Stimulated activated CD8-positive, alpha-beta memory T cell treated with anti-CD3 and anti-CD28 coated beads, Interleukin-4, amount 100 ng/mL, for 48 hours (primary cell): Measurements from ENCODE around the gene CCDC57.

ENCODE experiments used
- DNase-seq: peaks from one replicate; pipeline ENCODE4 v3.0.0-alpha.2; 2020

The CCDC57 gene

DNA sequence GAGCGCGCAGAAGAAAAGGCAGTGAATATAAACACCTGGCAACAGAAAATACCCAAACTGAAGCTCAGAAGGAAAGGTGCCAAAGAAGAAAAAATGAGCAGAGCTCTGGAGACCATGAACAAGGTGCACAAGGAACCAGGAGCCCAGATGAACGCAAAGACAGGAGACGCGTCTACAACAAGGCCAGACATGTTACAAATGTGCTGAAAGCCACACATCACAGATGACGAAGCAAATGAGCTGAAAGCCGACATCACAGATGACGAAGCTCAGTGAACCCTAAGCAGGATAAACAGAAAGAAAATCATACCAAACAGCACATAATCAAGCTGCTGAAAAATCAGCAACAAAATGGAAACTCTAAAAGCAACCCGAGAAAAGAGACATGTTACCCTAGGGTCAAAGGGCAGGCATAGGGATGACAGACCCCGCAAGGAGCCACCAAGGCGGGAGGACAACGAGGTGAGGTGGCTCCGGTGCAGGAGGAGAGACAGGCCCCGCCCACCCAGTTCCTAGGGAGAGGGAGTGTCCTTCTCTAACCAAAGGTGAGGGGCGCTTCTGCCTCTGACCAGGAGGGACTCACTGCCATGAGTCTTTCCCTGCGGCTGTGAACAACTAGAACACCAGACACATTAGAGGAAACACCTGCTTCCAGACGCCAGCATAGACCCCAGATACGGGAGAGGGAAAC, 39.1 kb downstream of the CCDC57 start:
- no peak for DNase-seq

DNA sequence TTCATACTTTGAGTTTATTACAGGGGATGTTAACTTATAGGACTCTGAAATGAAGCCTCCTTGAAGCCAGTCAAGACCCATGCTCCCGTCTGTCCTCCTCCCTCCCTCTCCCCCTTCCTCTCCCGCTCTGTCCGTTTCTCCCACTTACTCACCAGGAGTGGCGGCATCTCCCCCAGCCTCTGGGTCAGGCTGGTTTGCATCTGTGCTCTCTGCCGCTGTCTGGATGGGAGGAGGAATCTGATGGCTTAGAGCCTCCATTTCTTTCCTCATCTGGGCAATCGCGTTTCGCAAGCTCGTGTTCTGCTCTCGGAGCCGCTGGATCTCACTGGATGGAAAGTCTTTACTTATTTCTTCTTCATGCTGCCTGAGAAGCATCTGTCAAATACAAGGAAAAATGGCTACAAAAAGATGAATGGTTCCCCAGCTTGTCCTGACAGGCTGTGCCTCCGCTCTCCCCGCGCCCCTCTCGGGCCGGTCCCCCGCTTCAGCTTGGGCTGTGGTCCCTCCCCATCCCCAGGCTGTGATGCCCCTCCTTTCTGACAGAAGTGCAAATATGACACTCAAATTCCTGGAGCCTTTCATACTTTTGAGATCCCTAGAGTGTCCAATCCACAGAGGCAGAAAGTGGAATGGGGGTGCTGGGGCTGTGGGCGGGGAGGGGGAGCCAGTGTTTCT, 40.0 kb downstream of the CCDC57 start:
- no peak for DNase-seq

DNA sequence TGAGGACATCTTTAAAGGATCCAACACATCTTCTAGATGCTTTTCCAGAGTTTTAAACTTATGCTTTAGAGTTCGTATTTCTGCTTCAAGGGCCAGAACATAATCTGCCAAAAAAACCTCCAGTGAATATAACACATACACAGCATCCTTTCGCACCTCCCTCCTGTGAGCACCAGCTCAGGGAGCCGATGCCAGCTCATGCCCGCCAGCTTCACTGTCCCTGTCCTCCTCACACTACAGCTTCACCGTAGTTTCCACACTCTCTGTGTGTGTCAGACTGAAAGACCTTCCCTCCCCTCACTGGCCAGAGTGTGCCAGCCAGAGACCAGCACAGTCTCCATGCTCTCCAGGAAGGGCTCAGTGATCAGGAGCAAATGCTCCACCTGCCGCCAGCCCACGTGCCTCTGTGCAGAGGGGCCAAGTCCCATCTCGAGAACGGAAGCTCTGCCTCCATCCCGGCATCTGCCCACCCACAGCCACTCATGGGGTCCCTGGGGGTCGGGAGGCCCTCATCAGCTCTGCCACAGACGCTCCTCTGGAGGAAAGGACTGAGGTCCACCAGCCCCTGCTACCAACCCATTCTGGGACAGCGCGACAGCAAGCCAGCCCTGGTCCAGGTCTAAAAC, 40.8 kb downstream of the CCDC57 start:
- no peak for DNase-seq

DNA sequence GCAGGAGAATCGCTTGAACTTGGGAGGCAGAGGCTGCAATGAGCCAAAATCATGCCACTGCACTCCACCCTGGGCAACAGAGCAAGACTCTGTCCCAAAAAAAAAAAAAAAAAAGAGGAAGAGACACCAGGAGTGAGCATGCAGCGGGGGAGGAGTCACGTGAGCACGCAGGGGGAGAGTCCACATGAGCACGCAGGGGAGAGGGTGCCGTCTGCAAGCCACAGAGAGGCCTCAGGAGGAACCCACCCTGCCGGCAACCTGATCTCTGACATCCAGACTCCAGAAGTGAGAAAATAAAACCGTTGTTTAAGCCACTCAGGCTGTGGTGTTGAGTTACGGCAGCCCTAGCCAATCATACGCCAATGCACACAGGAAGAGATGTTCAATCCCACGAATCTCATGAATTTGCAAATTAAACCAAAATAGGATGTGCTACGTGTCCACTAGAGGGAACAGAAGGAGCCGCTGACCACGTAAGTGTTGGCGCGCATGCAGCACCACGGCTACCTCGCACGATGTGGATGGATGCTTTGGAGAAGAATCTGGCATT, 42.2 kb downstream of the CCDC57 start:
- DNase-seq = no peak

DNA sequence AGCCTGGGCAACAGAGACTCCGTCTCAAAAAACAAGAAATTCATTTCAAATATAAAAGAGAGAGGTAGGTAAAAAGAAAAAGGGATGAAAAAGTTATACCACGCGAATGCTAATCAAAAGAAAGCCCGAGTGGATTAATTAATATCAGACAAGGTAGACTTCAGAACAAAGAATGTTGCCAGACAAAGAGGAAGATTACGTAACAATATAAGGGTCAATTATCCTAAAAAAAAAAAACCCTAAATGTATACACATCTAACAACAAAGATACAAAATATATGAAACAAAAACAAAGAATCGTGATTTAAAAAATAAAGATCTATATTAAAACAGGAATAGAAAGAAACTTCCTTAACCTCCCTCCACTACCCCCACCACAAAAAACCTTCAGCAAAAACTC, 44.1 kb downstream of the CCDC57 start:
- no peak for DNase-seq

DNA sequence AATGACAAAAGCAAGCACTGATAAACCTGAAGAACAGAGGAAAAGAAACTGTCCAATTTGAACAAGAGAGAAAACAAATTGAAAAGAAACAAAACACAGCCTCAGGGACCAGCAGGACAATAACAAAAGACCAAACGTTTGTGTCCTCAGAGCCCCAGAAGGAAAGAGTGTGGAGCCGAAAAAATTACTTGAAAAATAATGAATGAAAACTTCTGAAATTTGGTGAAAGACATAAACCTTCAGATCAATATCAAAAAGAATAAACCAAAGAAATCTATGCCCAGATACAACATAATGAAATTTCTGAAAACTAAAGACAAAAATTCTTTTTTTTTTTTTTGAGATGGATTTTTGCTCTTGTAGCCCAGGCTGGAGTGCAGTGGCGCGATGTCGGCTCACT, 45.6 kb downstream of the CCDC57 start:
- no peak for DNase-seq

DNA sequence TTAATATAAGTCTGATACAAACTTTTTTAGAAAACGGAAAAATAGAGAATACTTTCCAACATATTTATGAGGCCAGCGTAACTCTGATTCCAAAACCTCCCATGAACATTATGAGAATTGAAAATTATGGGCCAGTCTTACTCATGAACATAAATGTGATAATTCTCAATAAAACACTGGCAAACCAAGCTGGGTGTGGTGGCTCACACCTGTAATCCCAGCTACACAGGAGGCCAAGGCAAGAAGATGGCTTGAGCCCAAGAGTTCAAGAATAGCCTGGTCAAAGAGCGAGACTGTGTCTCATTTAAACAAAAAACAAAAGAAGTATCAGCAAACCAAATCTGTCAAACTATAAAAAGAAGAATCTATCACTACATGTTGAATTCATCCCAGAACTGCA, 47.8 kb downstream of the CCDC57 start:
- DNase-seq = no peak

DNA sequence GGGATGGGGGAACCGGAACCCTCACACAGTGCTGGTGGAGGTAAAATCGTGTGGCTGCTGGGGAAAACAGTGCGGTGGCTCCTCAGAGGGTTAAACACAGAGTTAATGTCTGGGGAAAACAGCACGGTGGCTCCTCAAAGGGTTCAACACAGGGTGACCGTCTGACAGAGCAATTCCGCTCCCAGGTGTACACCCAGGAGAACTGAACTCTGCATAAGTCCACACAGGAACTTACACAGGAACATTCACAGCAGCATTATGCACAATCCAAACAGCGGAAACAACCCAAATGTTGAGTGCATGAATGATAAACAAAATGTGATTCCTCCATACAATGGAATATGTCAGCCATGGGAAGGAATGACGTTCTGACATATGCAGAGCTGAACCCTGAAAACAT, 51.4 kb downstream of the CCDC57 start:
- DNase-seq = no peak

DNA sequence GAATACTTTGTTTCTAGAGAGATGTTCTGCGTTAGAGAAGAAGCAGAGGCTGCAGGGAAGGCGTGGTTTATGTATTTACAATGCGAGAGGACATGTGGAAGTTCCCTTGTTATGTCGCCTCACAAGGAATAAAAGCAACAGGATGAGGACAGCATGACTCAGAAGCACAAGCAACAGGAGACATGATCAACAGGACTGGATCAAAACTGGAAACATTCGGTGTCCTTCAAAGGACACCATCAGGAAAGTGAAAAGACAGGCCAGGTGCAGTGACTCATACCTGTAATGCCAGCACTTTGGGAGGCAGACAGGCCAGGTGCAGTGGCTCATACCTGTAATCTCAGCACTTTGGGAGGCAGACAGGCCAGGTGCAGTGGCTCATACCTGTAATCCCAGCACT, 52.6 kb downstream of the CCDC57 start:
- no peak for DNase-seq

DNA sequence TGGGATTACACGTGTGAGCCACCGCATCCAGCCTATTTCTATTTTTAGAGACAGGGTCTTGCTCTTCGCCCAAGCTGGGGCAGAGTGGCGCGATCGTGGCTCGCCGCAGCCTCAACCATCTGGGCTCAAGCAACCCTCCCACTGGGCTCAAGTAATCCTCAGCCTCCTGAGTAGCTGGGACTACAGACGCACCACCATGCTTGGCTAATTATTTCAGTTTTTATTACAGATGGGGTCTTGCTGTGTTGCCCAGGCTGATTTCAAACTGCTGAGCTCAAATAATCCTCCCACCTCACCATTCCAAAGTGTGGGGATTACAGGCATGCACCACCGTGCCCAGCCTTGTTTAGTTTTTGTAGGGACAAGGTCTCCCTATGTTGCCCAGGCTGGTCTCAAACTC, 53.8 kb downstream of the CCDC57 start:
- DNase-seq = no peak

DNA sequence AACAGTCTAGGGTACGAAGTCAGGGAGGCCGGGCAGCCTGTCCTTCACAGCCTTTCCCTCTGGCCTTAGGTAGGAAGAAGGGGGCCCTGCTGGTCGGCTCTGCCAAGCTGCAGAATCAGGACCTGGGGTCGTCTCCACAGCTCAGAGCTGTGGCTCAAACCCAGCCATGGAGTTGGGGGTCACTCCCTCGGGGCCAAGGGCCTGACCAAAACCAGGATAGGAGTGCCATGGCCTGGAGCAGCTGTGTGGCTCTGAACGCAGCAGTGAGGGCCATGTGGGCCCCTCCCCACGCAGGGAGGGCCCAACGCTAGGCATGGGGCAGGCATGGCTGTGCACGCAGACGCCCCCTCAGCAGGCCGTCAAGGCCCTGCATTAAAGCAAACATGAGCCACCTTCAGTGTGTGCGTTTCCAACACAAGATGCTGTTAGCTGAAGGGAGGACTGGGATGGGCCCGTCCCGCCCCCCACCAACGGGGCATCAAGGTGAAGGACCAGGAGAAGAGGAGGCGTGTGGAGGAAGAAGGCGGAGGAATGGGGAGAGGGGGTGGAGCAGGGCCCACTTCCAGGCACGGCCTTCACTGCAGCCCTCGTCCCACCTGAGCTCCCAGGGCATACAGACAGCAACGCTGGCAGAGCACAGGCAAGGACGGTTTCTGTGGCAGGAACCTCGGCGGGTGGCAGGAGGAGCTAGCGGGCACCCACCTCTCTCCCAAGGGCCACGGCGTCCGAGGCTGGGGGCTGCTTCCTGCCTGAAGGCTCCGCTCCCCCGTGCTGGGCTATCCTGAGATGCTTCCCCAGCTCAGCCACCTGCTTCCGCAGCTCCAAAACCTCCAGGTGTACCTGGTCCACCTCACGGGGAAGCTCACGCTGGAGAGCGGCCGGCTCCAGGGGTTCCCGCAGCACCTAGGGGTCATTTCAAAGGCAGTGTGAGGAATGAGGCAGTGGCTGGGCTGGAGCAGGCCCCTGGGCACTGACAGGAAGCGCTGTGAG, 55.3 kb downstream of the CCDC57 start:
- no peak for DNase-seq

DNA sequence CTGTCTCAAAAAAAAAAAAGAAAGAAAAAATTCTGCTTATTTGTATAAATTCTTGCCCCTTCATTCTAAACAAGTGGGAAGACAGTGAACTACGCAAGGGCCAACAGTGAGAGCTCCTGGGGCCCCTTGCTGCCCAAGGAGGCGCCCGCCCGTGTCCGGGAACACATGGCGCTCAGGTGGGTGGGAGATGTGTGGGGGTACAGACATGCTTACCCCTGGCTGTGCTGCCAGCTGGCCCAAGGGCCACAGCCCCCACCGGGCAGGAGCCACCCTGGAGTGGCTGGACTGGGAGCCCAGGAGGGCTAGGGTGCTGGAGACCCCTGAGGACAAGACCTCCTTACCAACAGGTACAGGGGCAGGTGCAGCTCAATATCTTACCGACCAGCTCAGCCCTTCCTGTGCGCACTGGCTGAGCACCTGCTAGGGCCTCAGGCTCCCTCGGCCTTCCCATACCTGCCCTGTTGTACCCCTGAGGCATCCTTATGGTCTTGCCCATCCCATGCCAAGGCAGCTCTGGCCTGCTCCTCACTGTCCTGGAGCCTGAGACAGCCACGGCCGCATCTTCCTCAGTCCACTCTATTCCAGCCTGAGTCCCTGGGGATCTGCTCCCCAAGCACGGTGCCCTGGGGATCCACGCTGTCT, 56.2 kb downstream of the CCDC57 start:
- DNase-seq = no peak

DNA sequence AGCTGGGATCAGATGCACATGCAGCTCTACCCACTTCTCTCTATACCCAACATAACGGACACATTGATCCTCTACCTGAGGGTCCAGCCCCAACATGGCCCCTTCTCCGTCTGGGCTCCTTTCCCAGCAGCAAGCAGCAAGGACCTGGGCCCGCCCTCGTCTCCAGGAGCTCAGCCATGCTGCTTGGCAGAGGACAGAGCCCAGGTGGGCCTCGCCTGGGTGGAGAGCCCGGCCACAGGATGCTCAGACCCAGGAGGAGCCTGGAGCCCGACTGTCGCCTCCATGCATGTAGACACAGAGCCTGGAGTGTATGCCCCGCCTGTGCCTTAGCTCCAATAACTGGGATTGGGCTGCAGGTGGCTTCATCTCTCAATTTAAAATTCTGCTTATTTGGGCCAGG, 57.0 kb downstream of the CCDC57 start:
- no peak for DNase-seq

DNA sequence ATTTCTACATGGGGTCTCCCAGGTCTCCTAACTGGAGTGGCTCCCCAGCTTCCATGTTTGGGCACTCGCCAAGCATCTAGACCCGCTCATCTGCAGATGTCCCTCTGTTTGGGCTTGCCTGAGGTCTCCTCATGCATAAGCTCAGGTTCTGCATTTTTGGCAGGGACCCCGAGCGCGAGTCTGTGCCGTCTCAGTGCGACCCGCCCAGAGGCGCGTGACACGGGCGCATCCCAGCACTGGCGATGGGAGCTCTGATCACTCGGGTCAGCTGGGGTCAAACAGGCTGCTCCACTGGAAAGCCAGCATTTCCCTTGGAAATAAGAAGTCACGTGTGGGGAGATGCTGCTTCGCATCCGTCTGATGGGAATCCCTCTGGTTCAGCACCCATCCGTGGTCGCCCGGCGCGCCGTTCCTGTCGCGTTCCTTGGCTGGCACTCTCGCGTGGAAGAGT, 57.7 kb downstream of the CCDC57 start:
- no peak for DNase-seq

DNA sequence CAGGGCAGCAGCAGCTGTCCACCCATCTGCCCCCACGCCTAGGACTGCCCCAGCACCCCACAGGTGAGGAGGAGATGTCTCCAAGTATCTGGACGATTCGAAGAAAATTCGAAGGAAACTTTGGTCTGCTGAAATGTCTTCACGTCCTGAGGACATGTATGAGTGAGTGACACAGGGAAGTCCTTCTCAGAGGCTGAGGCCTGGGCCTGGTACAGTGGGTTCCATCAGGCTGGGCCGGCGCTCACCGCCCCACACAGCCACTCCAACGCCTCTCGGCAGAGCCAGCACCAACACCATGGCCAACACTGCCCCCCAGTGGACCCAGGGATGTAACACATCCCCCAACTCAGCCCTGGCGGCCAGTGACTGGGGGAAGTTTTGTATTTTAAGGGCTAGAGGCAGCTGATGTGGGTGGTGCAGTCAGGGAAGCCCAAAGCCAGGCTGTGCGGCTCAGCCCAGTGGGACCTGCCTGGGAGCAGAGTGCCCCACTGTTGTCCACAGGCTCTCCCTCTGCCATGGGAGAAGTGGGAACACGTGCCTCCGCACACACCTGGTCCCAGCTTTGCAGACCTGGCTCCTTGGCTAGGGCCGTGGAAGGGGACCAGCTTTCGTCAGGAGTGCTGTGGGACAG, 58.8 kb downstream of the CCDC57 start:
- peak; percentile 90 for DNase-seq

DNA sequence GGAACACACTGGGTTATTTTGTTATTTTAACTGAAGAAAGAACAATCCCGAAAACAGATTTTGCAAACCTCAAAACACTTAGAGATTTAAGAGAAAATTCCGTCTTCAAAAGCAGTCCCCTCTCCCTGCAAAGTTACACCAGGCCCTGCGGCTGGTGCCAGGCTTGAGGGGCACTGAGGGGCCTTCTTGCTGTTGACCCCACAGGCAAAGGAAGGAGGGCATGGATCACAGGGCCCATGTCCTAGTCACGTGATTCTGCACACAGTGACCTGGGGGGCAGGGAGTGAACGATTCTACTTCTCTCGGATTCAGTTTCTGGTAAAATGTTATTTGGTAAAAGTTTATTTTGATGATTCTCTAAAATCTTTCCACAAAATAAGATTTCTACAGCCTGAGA, 59.3 kb downstream of the CCDC57 start:
- no peak for DNase-seq

DNA sequence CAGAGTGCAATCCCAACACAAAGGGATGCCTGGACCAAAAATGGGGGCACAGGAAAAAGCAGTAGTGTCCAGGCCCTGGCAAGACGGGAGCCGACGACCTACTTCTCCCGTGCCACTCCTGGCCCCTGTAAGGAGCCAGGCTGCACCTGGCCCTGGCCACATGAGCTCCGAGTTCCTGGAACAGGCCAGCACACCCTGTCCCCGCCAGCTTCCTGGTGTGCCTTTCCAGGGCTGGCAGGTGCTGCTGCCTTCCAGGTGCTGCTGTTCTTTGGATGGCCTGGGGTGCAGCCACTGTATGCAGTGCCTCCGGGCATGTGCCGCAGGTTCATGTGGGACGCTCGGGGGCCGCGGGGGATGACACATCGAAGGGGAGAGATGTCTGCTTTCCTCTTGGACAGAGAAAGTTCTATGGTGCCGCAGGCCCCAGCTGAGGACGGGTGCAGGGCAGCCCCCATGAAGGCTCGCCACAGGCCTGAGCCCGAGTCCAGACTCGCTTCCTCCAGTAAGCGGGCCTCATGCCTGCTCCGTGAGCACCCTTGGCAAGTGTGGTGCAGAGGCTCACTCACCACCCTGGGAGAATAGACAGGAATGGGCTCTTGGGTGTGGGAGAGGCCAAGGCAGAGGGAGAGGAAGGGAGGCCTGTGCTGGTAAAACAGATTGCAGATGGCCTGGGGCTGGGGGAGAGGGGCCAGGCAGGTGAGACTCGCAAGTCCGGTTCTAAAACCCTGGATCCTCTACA, 59.9 kb downstream of the CCDC57 start:
- DNase-seq = no peak

DNA sequence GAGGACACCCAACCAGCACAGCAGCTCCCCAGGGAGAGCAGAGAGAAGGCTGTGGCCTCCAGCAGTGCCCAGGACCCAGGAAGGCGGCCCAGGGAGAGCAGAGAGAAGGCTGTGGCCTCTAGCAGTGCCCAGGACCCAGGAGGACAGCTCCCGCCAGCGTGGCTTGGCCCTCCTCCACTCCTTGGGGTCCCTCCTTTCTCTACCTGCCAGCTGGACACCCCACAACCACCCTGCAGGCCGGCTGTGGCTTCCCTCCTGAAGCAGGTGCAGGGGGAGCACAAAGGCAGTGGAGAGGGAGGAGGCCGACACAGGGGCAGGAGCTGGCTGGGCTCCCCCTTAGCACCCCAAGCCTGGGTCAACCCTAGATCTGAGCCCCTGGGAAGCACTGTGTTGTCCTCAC, 60.5 kb downstream of the CCDC57 start:
- no peak for DNase-seq

DNA sequence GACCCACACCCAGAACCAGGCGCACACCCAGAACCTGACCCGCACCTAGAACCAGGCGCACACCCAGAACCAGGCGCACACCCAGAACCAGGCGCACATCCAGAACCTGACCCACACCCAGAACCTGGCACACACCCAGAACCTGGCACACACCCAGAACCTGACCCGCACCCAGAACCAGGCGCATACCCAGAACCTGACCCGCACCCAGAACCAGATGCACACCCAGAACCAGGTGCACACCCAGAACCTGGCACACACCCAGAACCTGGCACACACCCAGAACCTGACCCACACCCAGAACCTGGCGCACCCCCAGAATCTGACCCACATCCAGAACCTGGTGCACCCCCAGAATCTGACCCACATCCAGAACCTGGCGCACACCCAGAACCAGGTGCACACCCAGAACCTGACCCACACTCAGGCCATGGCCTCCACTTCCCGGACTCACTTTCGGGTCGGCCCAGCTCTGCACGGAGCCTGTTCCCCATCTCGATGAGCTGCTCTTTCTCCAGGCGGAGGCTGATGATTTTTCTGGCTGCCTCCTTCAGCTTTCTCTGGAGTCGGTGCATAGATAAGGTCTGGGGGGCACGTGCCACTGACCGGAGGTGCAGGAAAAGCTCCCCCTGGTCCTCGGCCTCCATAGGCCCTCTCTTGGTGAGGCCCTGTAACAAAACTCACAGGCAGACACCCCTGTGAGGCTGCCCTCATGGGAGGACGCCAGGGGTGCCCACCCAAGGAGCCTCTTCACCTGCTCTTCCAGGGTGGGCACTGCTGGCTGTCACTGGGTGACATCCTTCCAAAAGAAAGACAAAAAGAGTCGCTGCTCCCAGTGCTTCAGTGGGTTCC, 61.3 kb downstream of the CCDC57 start:
- no peak for DNase-seq
